ENCODE data around the gene SLC35F3.
"Not testable (repeated sequence)": the region's sequence is repeated elsewhere in the genome, so short reads cannot be mapped to it uniquely, and the experiment has no call there.

DNA sequence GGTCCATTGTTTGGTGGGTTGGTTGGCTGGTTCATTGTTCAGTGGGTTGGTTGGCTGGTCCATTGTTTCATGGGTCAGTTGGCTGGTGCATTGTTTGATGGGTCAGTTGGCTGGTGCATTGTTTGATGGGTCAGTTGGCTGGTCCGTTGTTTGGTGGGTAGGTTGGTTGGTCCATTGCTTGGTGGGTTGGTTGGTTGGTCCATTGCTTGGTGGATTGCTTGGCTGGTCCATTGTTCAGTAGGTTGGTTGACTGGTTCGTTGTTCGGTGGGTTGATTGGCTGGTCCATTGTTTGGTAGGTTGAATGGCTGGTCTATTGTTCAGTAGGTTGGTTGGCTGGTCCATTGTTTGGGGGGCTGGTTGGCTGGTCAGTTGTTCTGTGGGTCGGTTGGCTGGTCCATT lies 343.3 kb downstream of the SLC35F3 start:
- not testable (repeated sequence) for TF ChIP-seq POLR2A, POLR2AphosphoS5 (IDR thresholded peaks at IDR 0.05)
- TF ChIP-seq, protein P1, sequence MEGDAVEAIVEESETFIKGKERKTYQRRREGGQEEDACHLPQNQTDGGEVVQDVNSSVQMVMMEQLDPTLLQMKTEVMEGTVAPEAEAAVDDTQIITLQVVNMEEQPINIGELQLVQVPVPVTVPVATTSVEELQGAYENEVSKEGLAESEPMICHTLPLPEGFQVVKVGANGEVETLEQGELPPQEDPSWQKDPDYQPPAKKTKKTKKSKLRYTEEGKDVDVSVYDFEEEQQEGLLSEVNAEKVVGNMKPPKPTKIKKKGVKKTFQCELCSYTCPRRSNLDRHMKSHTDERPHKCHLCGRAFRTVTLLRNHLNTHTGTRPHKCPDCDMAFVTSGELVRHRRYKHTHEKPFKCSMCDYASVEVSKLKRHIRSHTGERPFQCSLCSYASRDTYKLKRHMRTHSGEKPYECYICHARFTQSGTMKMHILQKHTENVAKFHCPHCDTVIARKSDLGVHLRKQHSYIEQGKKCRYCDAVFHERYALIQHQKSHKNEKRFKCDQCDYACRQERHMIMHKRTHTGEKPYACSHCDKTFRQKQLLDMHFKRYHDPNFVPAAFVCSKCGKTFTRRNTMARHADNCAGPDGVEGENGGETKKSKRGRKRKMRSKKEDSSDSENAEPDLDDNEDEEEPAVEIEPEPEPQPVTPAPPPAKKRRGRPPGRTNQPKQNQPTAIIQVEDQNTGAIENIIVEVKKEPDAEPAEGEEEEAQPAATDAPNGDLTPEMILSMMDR (IDR thresholded peaks at IDR 0.05), result not testable (repeated sequence)
